Measurements from ENCODE around the gene KRT73.

Gene KRT73

DNA sequence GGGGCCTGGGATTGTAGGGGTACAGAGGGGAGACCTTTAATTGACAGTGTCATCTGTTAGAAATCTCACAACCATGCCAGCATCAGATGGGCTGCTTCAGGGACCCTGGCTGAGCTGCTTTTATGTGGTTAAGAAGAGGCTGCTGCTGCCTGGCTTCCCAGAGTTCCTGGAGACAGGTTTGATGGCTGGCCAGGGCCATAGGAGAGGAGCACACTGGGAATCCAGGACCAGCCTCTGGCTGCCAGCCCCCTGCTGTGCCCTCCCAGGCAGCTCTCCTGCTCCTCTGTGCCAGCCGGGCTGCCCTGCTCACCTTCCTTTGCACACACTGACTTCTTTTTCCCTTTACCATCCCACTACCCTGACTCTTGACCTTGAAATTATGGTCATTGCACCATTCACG lies 507 bp upstream of the KRT73 start:
- DNase-seq (ENCODE audit: low read depth, low spot score) = no peak
- ChIA-PET POLR2A (no interaction called here), CTCF (no interaction called here)
- TF ChIP-seq, protein P1, sequence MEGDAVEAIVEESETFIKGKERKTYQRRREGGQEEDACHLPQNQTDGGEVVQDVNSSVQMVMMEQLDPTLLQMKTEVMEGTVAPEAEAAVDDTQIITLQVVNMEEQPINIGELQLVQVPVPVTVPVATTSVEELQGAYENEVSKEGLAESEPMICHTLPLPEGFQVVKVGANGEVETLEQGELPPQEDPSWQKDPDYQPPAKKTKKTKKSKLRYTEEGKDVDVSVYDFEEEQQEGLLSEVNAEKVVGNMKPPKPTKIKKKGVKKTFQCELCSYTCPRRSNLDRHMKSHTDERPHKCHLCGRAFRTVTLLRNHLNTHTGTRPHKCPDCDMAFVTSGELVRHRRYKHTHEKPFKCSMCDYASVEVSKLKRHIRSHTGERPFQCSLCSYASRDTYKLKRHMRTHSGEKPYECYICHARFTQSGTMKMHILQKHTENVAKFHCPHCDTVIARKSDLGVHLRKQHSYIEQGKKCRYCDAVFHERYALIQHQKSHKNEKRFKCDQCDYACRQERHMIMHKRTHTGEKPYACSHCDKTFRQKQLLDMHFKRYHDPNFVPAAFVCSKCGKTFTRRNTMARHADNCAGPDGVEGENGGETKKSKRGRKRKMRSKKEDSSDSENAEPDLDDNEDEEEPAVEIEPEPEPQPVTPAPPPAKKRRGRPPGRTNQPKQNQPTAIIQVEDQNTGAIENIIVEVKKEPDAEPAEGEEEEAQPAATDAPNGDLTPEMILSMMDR (IDR thresholded peaks at IDR 0.05; ENCODE audit: insufficient read depth, low read length, missing control alignments) = no peak
- H3K4me3 ChIP-seq (ENCODE audit: low read depth, low read length) = no peak overlapping the region

DNA sequence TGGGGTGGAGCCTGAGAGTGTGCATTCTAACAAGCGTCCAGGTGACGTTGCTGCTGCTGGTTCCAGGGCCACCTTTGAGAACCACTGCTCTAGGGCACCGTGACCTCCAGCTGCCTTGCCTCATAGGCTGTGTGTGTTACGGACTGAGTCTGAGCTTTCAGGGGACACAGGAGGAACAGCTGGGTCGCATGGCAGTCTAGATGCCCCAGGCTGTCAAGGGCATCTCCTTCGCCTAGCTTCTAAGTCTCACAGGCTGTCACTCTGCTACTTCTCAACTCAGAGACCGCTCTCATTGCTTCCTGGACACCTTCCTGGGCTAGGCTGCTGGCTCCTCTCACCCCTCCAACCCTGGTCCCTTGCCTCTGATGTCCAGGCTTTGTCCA lies 965 bp downstream of the KRT73 start:
- no peak for DNase-seq (ENCODE audit: low read depth, low spot score)
- ChIA-PET POLR2A (no interaction called here), CTCF (interaction anchor here (1.1 kb wide), 1 partner anchor 245 kb away, joined by 4 read pairs; no protein-coding TSS in a partner anchor)

DNA sequence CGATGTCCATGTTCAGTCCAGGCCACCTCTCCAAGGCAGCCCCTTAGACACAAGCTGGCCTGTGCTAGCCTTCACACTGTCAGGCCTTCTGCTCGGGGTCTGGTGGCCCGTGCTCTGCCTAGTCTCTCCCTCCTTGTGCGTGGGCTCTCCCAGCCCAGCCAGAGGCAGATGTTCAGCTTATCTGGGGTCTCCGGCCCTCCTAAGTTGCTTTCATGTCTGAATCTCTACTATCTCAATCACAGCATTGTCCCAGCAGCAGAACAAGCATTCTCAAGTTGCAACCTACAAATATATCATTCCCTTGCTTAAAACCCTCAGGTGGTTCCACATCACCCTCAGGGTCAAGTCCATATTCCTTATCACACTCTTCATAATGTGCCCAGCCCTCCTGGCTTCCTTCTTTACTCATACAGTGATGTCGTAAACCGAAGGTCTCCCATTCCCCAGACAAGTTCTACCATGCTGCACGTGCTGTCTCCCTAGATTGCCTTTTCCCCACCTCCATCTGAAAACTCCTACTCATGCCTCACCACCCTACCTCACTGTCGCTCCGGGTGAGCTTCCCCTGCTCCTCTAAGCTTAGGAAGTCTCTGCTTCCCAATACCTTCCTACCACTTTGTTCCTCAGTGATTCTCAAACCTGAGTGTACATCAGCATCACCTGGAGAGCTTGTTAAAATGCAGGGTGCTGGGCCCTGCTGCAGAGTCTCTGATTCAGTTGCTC lies 1.5 kb downstream of the KRT73 start:
- ChIA-PET CTCF (interaction anchor here (1.1 kb wide), 1 partner anchor 245 kb away, joined by 4 read pairs; no protein-coding TSS in a partner anchor), POLR2A (no interaction called here)
- H3K4me3 ChIP-seq (ENCODE audit: low read depth, low read length) = no peak overlapping the region
- no peak for DNase-seq (ENCODE audit: low read depth, low spot score)
- TF ChIP-seq, protein P1 (IDR thresholded peaks at IDR 0.05; ENCODE audit: insufficient read depth, low read length, missing control alignments) = no peak

More for the DNA sequence above, 965 bp downstream of the KRT73 start:
- H3K4me3 ChIP-seq (ENCODE audit: low read depth, low read length) = no peak overlapping the region
- TF ChIP-seq, protein P1 (IDR thresholded peaks at IDR 0.05; ENCODE audit: insufficient read depth, low read length, missing control alignments) = no peak

DNA sequence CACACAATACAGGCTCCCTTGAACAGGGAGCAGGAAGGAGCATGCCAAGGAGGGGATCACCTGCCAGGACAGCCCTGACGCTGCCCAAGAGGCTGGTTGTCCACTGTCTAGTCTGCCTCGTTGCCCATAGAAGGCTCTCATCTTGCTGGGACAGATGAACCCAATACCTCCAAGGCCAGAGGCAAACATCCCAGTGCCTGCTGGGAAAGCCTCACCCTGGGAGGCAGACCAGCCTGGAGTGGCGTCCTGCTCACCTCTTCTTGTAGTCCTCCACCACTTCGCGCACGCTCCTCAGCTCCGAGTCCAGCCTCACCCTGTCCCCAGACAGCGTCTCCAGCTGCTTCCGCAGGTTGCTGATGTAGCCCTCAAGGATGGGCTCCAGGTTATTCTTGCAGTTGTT lies 2.4 kb downstream of the KRT73 start:
- no peak for DNase-seq (ENCODE audit: low read depth, low spot score)
- ChIA-PET POLR2A (no interaction called here), CTCF (no interaction called here)
- no peak overlapping the region for H3K4me3 ChIP-seq (ENCODE audit: low read depth, low read length)
- TF ChIP-seq, protein P1 (IDR thresholded peaks at IDR 0.05; ENCODE audit: insufficient read depth, low read length, missing control alignments) = no peak

DNA sequence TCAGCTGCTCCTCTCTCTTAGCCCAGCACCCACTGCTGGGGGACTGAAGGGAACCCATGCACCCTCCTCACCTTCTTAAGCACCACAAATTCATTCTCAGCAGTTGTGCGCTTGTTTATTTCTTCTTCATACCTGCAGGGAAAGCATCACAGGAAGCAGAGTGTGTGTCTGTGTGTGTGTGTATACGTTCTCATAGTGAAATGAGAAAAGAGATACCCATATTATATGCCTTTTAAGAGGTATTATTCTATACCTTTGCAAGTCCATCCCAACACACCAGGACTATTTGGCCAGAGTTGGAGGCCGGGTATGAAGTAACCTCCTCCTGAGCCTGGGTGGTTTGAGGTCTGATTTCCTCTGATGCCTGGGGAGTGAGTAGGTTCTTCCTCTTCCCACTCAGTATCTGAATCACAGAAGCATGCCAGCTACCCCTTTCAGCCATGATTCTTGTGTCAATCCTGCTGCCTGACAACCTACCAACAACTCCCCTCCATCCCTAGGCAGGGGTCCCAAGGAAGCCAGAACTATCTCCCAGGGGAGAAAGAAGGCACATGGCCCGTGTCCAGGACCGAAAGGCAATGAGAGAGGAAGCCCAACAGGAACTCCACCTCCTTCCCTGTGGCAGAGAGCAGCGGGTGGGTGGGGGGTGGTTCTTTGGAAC lies 3.0 kb downstream of the KRT73 start:
- H3K4me3 ChIP-seq (ENCODE audit: low read depth, low read length) = no peak overlapping the region
- TF ChIP-seq, protein P1 (IDR thresholded peaks at IDR 0.05; ENCODE audit: insufficient read depth, low read length, missing control alignments) = no peak
- DNase-seq (ENCODE audit: low read depth, low spot score) = no peak
- ChIA-PET POLR2A (no interaction called here), CTCF (no interaction called here)

DNA sequence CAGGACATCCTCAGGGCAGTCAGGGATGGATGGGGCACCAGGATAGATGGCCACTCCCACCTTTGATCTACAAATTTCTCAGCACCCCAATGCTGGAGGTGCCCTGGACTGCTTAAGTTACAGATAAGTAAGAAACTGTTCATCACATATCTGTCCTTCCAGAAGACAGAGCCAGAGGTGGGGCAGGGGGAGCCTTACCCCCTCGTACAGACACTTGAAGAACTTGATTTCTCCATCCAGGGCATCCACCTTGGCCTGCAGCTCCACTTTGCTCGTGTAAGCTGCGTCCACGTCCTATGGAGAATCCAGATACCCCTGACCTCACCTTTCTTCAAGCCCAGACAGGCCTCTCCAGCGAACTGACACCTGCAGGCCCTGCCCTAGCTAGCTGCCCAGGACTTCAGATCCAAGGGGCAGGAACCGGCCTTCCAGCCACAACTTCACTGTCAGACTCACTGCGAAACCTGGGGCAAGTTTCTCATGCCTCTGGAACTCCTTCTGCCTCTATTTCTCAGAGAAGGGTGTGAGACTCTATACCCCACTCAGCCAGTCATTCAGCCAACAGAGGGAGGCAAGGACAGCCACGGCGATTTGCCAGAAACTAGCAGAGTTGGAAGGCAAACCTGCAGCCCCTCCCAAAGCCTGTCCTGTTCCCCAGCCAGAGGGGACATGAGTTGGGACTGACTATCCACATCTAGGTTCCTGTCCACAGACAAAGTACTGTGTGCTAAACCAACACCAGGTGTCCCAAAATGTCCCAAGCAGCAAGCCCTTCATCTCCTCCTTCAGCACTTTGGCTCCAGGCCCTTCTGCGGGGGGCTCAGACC lies 3.8 kb downstream of the KRT73 start:
- ChIA-PET POLR2A (no interaction called here), CTCF (no interaction called here)
- H3K4me3 ChIP-seq (ENCODE audit: low read depth, low read length) = no peak overlapping the region
- TF ChIP-seq, protein P1 (IDR thresholded peaks at IDR 0.05; ENCODE audit: insufficient read depth, low read length, missing control alignments) = no peak
- DNase-seq (ENCODE audit: low read depth, low spot score) = no peak

Measured in AG04449 (cell line).